Measurements from ENCODE around the gene GCNT2.
A peak's percentile ranks its signal among the peaks of the same experiment; 100 is the strongest.
"Not testable (repeated sequence)": the region's sequence is repeated elsewhere in the genome, so short reads cannot be mapped to it uniquely, and the experiment has no call there.

GCNT2 gene

GRCh38 chr6:10484912-10485311 lies 36.2 kb upstream of the GCNT2 start:
- no peak overlapping the region for H3K4me3 ChIP-seq (ENCODE audit: low read depth, low read length)
- no peak for TF ChIP-seq CTCF (IDR thresholded peaks at IDR 0.05; ENCODE audit: low read depth, low read length, missing control alignments)

GRCh38 chr6:10485406-10485805 lies 35.7 kb upstream of the GCNT2 start:
- no peak overlapping the region for H3K4me3 ChIP-seq (ENCODE audit: low read depth, low read length)
- no peak for DNase-seq (ENCODE audit: low read depth)
- TF ChIP-seq CTCF (IDR thresholded peaks at IDR 0.05; ENCODE audit: low read depth, low read length, missing control alignments), result no peak

More at GRCh38 chr6:10484912-10485311, 36.2 kb upstream of the GCNT2 start:
- DNase-seq (ENCODE audit: low read depth), result no peak

GRCh38 chr6:10486215-10486614 lies 34.9 kb upstream of the GCNT2 start:
- DNase-seq (ENCODE audit: low read depth), result no peak
- H3K4me3 ChIP-seq (ENCODE audit: low read depth, low read length), result no peak overlapping the region
- TF ChIP-seq CTCF (IDR thresholded peaks at IDR 0.05; ENCODE audit: low read depth, low read length, missing control alignments), result no peak

GRCh38 chr6:10486944-10487588 lies 34.1 kb upstream of the GCNT2 start:
- DNase-seq (ENCODE audit: low read depth); H3K4me3 ChIP-seq (ENCODE audit: low read depth, low read length): not testable (repeated sequence)

GRCh38 chr6:10487668-10488327 lies 33.4 kb upstream of the GCNT2 start:
- no peak overlapping the region for H3K4me3 ChIP-seq (ENCODE audit: low read depth, low read length)
- TF ChIP-seq CTCF (IDR thresholded peaks at IDR 0.05; ENCODE audit: low read depth, low read length, missing control alignments), result no peak

GRCh38 chr6:10491463-10491862 lies 29.7 kb upstream of the GCNT2 start:
- no peak overlapping the region for H3K4me3 ChIP-seq (ENCODE audit: low read depth, low read length)
- TF ChIP-seq CTCF (IDR thresholded peaks at IDR 0.05; ENCODE audit: low read depth, low read length, missing control alignments), result no peak
- DNase-seq (ENCODE audit: low read depth), result no peak

More at GRCh38 chr6:10487668-10488327, 33.4 kb upstream of the GCNT2 start:
- no peak for DNase-seq (ENCODE audit: low read depth)

- not testable (repeated sequence) for DNase-seq (ENCODE audit: low read depth); H3K4me3 ChIP-seq (ENCODE audit: low read depth, low read length)
Observed at GRCh38 chr6:10491905-10492304, 29.2 kb upstream of the GCNT2 start.

GRCh38 chr6:10495029-10495428 lies 26.1 kb upstream of the GCNT2 start:
- no peak for DNase-seq (ENCODE audit: low read depth)
- peak; percentile 1 for TF ChIP-seq CTCF (IDR thresholded peaks at IDR 0.05; ENCODE audit: low read depth, low read length, missing control alignments)
- no peak overlapping the region for H3K4me3 ChIP-seq (ENCODE audit: low read depth, low read length)

Data from GM12864 (cell line).